Head of caudate nucleus (tissue), 42 donors: ENCODE results near the gene PTBP1.

Source experiments
- DNase-seq, 42 donors: peaks; one replicate each; pipeline versions ENCODE4 v3.0.0 to v3.0.0-alpha.2; 2020 to 2021; ENCODE audit warnings: mixed read lengths in 7 of 42
- intact Hi-C: fragments of 100-400 bp; cut with DNase I; formaldehyde crosslinking; loops from one replicate; pipeline ENCODE4 v1.15.0; 2022

The PTBP1 gene

DNA sequence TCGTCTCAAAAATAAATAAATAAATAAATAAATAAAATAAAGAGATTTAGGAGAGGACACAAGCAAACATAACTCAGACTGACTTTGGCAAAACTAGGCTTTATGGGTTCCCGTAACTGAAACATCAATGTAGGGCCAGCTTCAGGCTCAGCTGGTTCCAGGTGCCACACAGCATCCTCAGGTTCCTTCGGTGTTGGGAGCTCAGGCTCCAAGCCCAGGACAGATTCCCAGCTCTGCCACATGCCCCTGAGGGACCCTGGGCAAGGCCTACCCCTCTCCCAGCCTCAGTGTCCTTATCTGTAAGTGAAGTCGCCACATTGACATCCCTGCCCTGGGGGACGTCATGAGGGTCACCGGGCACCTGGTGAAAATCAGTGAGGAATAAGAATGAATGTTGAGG lies 27.6 kb upstream of the PTBP1 start:
- DNase-seq, result no peak
- intact Hi-C loops, result no loop called here

DNA sequence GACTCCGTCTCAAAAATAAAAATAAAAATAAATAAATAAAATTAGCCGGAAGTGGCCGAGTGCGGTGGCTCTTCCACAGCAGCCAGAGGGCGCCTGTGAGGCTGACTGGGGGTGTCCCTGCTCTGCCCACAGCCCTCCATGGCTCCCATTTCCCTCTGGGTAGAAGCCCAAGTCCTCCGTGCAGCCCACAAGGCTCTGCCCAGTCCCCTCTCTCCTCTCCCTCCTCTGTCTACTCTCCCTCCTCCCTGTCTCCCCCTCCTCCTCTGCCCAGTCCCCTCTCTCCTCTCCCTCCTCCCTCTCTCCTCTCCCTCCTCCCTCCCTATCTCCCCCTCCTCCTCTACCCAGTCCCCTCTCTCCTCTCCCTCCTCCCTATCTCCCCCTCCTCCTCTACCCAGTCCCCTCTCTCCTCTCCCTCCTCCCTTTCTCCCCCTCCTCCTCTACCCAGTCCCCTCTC lies 25.9 kb upstream of the PTBP1 start:
- DNase-seq, result no peak

DNA sequence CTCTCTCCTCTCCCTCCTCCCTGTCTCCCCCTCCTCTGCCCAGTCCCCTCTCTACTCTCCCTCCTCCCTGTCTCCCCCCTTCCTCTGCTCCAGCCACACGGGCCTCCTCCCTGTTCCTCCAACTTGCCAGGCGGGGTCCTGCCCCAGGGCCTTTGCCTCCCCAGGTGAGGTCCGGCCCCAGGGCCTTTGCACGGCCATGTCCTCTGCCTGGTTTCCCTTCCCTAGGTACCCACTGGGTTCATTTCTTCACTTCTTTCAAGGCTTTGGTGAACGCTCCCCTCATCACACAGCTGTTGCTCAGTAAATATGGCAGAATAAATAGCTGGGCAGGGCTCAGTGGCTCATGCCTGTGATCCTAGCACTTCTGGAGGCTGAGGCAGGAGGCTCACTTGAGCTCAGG lies 25.2 kb upstream of the PTBP1 start:
- no peak for DNase-seq
- intact Hi-C loops, result no loop called here

More for the DNA sequence above, 25.9 kb upstream of the PTBP1 start:
- intact Hi-C loops, result no loop called here

DNA sequence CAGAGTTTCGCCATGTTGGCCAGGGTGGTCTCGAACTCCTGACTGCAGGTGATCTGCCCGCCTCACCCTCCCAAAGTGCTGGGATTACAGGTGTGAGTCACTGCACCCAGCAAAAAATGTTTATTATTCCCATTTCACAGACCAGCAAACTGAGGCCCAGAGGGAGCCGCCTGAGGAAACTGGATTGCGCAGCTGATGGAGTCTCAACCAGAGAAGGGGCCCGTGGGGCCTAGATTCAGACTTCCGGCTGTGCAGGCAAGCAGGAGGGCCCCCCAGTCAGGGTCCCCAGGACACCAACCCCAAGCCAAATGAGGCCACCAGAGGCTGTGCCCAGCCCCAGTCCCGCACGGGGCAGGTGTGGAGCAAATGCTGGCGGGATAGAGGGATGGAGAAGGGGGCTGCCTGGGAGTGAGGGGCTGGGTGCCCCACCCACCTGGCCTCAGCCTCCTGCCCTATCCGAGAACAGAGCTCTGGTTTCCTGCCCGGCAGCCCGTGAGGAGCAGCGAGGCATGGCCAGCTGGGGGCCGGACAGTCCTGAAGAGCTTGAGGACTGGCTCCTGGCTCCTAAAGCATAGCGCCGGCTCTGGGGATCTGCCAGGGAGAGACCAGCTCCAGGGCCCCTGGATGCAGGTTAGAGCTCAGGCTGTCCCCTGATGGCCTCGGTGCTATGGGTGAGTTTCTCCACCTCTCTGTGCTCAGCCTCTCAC lies 24.4 kb upstream of the PTBP1 start:
- no peak for DNase-seq
- intact Hi-C loops, result no loop called here

DNA sequence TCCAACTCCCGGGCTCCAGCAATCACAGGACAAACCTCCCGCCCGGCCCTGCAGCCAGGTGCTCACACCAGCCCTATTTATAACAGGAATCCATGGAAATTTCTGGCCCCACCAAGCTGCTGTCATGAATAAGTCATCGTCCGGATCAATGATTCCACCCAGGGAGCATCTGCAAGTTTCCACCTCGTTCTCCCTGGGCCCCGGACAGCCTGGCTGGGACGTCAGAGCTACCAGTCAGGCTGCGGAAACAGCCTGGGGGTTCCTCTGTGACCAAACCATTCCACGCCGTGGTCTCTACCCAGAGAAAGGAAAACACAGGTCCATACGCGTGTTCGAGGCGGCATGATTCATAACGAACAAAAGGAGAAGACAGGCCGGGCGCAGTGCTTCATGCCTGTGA lies 20.7 kb upstream of the PTBP1 start:
- intact Hi-C loops, result no loop called here
- no peak for DNase-seq

DNA sequence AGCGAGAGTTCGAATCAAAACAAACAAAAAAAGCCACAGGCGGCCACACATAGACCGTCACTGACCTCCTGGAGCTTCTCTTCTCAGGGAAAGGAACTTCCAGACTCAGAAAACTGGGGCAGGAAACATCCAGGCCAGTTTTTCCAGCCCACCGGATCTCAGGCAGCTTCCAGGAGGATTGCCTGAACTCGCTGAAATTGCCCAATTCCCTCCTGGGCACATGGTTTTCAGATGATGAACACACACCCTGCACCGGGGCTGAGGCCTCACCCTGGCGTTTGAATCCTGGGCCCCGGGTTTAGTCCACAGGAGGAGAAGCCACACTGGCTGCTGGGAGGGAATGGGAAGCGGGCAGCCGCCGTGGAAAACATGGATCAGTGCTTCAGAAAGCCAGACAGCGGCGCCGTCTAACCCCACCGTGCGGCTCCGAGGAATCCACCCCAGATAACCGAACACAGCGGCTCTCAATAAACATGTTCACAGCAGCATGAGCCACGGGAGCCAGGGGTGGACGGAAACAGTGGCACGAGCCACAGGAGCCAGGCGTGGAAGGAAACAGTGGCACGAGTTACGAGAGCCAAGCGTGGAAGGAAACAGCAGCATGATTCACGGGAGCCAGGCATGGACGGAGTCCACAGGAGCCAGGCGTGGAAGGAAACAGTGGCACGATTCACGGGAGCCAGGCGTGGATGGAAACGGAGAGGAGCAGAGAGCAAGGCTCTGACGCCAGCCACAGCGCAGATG lies 18.2 kb upstream of the PTBP1 start:
- DNase-seq, result no peak

DNA sequence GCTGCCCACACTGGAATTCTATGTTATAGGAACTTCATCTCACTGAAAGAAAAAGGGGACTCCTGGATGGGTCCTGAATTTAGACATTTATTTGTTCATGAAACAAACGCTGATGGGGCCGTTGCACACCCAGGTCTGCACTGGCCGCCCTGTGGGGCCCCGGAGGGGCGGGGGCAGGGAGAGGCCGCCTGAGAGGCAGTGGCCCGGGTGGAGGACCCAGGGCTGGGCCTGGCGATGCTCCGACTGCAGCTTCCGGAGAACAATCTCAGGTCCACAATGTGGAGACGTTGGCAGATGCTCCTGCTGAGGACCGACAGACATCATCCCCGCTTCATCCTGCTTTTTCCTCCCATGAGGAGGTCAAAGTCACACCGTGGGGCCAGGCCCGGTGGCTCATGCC lies 16.3 kb upstream of the PTBP1 start:
- intact Hi-C loops, result no loop called here
- DNase-seq, result no peak

More for the DNA sequence above, 18.2 kb upstream of the PTBP1 start:
- intact Hi-C loops, result no loop called here

DNA sequence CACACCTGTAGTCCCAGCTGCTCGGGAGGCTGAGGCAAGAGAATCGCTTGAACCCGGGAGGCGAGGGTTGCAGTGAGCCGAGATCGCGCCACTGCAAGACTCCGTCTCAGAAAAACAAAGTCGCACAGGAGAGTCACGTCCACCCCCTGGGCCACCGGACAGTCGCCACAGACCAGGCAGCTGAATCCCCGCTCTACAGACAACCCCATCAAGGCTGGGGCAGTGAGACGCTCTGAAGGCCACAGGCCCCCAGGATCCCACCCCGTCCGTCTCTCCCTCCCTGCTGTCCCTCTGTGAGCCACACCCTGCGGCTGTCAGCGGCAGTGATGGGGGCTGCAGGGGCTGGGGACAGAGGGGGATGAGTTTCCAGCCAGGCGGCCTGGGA lies 15.5 kb upstream of the PTBP1 start:
- no peak for DNase-seq
- intact Hi-C loops, result no loop called here

DNA sequence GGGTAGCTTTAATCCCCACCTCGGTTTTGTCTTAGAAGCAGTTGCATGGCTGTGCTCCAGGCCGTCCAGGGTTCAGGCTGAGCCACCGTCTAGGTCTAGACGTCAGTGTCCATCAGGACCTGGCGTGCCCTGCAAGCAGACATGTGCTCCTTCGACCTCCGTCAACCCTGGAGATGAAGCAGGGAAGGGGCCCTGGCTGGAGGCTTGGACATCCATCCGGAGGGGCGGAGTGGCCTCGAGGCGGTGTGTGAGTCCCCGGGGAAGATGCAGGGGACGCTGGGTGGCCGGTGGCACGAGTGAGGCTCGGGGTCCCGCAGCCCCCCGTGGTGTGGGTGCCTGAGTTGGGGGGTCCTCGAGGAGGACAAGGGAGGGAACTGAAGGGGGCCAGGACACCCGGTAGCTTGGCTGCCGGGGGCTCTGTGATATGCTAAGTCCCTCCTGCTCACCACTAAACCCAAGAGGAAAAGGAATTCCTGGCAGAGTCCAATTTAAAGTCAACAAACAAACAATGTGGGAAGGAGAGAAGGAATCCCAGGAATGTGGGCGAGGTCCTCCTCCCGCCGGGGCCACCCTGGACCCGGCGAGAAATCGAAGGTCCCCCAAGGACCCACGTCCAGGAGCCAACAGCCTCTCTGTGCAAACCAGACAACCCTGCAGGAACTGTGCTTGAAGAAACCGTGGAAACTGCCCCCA lies 14.9 kb upstream of the PTBP1 start:
- intact Hi-C loops, result no loop called here
- no peak for DNase-seq

DNA sequence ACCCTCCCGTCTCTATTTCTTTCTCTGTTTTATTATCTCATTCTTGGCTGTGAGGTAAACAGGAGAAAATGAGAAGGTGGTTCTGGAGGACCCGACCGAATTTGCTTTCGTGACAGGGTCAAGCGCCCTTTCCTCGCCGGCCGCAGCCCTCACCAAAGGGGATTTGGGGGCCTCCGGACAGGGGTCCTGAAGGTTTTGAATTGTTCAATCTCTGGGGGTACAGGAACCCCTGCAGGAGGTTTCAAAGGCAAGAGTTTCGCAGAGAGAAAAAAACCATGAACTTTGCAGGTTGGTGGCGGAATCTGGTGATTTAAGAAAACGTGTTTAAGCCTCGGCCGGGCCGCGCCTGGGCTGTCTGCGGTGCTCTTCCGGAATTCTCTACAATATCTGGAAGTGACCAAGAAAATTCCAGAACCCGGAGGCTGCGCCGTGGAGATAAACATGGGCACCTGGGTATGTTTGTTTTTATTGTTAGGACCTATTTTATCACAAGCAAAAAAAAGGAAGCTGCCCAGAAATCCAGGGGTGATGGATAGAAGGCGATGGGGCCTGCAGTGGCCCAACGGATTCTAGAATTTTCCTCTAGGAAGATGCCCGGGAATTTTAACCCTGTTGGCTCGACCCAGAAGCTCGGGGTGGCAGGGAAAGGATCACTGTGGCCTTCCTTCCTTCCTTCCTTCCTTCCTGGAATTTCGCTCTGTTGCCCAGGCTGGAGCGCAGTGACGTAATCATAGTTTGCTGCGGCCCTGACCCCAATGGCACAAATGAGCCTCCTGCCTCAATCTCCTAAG lies 14.2 kb upstream of the PTBP1 start:
- intact Hi-C loops, result no loop called here
- no peak for DNase-seq

DNA sequence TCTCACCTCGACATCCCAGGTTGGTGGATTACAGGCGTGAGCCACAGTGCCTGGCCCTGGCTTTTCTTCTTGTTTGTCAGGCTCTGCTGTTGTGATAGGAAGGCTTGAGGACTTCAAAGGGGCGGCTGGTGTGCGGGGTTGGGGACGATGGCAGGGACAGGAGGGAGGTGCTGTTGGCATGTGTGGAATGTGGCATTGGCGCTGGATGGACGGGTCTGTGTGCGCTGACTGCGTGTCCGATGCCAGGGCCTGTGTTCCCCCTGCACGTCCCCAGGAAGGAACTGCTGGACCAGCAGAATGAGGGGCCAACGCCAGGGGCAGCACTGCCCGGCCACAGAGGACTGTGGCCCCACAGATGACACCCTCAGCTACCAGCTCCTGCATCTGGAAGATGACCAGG lies 12.7 kb upstream of the PTBP1 start:
- no peak for DNase-seq
- intact Hi-C loops, result no loop called here

DNA sequence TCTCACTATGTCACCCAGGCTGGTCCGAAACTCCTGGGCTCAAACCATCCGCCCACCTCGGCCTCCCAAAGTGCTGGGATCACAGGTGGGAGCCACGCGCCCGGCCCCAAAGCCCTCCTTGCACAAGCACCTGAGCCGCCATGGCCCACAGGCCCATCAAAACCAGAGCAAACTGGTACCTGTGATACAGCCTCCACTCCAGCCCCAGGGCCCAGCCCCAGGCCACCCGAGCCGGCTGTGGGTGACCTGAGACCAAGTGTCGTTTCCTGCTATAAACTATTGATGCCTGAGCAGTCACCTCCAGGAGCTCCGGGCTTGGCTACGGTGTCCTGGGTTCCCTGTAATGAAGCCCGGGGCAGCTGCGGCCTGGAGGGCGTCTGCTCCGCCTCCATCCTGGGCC lies 9.7 kb upstream of the PTBP1 start:
- no peak for DNase-seq
- intact Hi-C loops, result no loop called here

DNA sequence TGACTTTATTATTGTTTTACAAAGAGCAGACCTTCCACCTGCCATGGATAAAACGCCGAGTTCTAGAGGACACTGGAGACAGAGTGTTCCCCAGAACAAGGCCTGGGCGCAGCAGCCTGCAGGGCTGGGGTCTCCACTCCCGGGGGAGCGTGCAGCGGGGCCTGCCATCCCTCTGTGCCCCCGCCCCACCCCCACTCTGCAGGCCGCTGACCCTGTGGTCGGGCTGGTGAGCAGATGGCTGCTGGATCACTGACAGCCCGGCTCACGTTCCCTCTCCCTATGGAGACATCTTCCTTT lies 8.6 kb upstream of the PTBP1 start:
- intact Hi-C loops, result no loop called here
- no peak for DNase-seq

DNA sequence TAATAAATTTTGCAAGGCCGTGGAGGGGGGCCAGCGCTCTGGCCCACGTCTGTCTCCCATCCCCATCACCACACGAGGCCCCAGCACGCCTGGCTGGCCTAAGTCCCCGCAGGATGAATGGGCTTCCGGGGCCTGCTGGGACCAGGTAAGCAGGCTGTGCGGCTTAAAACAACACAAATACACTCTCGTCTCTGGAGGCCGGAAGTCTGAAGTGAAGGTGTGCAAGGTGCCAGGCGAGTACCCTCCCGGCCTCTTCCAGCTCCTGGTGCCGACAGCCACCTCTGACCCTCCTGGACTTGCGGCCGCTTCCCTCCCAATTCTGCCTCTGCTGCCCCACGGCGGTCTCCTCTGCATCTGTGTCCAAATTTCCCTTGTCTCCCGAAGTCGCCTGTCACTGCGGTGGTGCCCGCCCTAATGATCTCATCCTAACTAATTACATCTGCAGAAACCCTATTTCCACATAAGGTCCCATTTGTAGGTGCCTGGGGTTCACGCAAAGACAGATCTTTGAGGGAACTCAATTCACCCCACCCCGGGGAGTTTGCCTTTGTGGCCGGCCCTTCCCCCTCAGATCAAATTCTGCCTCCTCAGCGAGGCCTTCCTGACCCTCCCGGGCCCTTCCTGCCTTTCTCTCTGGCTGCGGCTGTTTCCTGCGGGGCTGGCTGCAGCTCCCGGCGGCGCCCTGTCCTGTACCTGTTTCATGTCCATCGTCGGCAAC lies 8.1 kb upstream of the PTBP1 start:
- no peak for DNase-seq
- intact Hi-C loops, result no loop called here

DNA sequence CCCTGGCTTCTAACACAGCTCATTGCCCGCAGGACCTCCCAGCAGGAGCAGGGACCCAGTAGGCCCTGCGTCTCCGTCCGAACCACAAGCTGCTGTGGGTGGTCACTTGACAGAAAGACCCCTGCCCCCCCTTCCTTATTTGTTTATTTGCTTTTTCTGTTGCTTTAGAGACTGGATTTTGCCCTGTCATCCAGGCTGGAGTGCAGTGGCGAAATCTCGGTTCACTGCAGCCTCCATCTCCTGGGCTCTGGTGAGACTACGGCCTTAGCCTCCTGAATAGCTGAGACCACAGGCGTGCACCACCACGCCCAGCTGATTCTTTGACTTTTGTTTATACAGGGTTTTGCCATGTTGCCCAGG lies 7.6 kb upstream of the PTBP1 start:
- intact Hi-C loops, result loop anchor here (10.0 kb wide), 1 partner anchor 125 kb away; the partner anchor contains the start of gene RNF126
- no peak for DNase-seq

DNA sequence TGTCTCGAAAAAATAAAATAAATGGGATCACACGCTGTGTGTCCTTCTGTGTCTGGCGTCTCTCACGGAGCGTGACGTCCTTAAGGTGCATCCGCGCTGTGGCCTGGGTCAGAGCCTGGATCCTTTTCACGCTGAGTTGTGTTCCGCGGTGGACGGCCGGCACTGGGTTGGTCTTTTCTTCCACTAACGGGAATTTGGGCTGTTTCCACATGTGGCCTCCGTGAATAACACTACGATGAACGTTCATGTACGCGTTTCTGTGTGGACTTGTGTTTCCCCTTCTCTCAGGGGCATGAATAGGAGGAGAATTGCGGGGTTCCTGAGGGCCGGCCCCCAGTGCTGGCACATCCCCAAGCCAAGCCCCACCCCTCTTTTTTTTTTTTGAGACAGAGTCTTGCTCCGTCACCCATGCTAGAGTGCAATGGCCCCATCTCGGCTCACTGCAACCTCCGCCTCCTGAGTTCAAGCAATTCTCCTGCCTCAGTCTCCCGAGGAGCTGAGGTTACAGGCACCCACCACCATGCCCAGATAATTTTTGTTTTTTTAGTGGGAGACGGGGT lies 6.2 kb upstream of the PTBP1 start:
- no peak for DNase-seq
- intact Hi-C loops, result loop anchor here (10.0 kb wide), 1 partner anchor 126 kb away; the partner anchor contains the start of gene RNF126

DNA sequence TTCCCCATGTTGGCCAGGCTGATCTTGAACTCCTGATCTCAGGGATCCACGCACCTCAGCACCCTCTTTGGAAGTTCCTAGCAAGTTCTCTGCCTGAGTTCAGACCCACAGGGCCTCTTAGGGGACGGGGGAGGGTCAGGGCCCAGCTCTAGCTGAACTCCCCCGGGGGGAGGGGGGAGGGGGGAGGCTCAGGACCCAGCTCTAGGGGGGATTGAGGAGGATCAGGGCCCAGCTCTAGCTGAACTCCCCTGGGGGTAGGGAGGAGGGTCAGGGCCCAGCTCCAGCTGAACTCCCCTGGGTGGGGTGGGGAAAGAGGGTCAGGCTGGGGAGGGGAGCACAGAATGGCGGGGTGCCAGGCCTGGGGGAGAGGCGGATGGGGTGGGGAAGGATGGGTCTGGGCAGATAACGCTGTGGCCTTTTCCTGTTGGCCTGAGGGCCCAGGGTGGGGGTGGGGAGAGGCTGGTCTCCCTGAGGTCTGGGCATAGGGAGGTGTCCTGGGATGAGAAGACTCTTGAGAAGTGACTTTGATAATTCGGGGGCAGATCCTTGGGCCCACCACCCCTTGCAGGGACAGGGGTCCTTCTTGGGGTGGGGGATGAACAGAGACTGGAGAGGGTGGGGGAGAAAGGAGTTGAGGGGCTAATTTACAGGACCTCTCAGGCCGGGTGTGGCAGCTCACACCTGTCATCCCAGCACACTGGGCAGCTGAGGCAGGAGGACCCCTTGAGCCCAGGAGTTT lies 5.5 kb upstream of the PTBP1 start:
- no peak for DNase-seq
- intact Hi-C loops, result loop anchor here (10.0 kb wide), 1 partner anchor 127 kb away; the partner anchor contains the start of gene RNF126

DNA sequence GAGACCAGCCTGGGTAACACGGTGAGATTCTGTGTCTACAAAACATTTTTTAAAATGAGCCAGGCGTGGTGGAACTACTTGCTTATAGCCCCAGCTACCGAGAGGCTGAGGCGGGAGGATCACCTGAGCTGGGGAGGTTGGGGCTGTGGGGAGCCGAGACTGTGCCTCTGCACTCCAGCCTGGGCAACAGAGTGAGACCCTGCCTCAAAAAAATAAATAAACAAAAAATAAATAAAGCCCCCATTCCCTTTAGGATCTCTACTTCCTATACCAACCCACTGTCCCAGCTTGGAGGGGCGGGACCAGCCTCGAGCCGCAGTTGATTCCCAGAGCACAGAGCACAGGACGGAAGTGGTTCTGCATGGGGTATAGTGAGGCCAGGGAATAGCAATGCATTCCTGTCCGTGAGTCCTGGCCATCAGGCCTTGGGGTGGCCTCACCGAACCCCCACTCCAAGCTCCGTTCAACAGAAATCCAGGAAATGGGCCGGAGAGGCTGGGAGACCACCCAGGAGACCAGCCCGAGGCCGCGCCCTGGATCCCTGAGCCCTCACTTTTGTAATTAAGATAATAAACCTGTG lies 4.9 kb upstream of the PTBP1 start:
- DNase-seq, result no peak
- intact Hi-C loops, result loop anchor here (10.0 kb wide), 1 partner anchor 128 kb away; the partner anchor contains the start of gene RNF126
